IPS DF 19.7 (cell line): ENCODE results near the gene SCRT2.

Experiments
- DNase-seq: peaks from one replicate; pipeline ENCODE4 v3.0.0-alpha.2; 2013; ENCODE audit warnings: low read depth, low spot score

SCRT2 gene

DNA sequence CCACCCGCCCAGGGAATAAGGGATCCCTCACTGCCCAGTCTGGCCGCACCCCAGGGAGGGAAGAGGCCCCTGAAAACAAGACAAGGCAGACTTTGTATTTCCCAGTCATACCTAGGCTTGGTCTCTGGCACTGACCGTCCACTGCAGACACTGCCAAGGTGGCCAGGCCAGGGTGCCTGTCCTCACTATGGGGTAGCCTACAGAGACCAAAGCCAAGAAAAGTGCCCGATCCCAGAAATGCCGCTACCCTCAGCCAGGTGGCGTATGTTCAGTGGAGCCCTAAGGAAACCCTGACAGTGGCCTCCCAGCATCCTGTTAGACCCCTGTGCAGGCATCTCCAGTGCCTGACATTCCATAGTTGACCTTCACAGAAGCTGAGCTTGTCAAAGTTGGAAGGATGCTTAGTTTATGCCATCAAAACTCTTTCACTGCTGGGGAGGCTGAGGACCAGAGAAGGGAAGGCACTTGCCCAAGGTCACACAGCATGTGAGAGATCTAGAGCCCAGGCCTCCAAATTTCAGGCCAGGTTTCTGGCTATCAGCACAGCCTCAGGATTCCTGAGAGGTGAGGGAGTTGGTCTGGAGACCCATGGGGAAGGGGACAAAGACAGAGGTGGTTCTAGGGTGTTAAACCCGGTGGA is 2.5 kb downstream of the SCRT2 start:
- DNase-seq: no peak

DNA sequence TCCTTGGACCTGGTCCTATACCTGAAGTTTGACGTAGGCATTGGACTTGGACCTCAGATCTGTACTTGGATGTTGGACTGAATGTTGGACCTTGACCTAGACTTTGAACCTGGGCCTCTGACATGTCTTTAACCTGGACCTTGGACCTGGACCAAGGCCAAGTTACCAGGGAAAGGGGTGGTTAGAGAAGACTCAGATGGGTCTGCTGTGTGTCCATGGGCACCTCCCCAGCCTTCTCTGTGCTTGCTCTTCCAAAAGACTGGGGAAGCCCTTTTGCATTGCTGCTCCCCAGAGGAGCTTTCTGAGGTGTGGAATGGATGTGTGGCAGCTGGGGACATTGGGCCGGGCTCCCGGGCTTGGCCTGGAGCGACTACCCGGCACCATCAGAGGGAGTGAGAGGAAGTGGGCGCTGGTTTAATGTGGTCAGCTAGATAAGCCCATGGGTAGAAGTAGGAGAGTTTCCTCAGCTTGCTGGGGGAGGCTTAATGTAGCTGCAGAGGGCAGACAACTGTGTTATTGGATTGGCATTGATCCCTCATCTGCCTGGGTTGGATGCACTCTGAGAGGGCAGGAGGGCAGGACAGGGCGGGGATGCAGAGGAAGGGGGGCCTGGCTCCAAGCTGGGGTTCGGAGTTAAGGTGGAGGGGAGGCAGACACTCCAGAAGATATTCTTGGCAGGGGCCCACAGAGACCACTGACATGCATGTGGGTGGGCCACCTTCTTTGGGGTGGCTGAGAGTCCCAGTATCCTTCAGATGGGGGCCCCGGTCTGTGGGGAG is 4.2 kb downstream of the SCRT2 start:
- DNase-seq: no peak

DNA sequence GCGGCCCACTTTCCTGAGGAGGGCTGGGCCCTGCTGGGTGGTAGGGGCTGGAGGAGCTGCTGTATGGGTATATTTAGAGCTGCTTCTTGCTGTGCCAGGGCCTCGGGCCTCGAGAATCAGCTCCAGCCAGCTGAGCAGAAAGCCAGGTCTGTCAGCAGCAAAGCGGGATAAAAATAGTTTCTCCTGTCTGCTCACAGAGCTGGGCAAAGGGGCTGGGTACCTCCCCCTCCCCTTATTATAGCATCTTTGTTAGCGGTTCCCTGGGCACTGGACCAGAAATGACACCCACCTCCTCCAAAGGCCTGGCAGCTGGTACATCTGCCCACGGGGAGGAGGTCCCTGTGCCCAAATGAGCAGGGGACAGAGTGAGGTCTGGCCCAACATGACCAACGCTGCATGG is 6.0 kb downstream of the SCRT2 start:
- DNase-seq: no peak

DNA sequence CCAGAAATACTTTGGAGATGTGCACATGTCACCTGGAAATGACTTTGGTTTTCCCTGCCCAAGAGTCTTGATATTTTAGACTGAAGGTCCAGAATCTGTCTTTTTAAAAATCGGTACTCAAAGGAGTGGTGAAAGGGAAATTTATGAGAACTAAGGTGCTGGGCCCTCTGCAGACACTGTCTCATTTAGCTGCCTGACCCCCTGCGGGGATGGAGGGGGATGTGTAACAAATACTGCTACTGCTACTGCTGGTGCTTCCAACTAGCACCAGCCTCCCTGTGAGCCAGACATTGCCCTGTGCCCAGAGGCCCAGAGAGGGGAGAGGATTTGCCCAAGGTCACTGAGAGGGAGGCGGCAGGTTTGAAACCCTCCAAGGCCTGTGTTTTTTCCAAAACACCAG is 7.0 kb downstream of the SCRT2 start:
- no peak for DNase-seq

DNA sequence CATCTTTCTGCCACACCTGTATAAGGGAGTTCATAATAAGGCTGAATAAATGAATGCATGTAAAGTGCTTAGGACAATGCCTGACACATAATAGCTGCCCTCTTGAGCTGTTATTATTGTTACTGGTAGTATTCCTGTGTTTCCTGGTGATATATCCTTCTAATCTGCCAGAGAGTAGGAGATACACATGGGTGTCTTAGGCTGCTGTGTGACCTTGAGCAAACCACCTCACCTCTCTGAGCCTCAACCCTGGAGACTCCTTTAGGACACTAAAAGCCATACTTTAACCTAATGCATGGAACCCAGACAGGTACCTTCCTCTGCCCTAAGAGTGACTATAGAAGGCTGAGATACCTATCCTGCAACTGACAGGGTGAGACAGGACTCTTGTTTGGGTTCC is 7.6 kb downstream of the SCRT2 start:
- no peak for DNase-seq

DNA sequence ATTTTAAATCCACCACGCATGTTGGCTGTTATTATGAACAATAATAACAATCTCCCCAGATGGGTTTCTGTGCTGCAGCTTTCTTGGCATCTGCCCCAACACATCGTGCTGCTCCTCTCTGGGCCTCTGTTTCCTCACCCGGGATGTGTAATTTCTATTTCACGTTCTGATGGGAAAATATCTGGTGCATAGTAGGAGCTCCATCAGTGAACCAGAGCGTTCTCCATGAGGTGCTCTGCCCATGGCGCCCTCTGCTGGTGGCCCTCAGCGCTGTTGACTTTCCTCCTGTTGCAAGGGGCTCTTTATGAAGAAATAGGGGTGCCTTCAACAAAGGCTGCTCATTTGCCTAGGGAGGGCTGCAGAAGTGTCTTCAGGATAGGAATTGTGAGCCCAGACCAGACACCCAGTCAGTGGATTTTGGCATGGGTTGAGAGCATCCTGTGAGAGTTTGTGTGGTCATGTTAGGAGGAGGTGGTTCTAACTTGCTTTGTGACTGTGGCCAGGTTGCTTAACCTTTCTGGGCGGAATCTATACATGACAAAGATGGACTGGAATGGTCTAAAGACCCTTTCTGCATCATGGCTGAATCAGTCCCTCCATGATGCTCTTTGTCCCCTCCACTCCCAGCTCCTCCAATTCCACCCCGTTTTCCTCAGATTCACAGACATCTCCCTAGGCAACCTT is 8.1 kb downstream of the SCRT2 start:
- DNase-seq: no peak

DNA sequence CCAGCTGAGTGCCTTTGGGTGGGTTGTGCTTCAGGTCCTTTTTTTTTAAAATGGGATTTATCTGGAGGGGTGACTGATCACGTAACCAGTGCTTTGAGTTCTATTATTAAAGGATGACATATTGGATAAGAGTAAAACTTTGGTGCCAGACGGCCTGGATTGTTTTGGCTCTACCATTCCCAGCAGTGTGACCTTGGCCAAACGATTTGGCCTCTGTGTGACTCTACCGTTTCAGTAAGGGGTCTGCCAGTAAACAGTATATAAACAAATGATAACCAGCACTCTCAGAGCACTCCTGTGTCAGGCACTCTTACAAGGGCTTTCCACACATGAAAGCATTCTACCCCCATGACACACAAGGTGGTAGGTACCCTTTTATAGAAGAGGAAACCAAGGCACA is 8.7 kb downstream of the SCRT2 start:
- DNase-seq: no peak

DNA sequence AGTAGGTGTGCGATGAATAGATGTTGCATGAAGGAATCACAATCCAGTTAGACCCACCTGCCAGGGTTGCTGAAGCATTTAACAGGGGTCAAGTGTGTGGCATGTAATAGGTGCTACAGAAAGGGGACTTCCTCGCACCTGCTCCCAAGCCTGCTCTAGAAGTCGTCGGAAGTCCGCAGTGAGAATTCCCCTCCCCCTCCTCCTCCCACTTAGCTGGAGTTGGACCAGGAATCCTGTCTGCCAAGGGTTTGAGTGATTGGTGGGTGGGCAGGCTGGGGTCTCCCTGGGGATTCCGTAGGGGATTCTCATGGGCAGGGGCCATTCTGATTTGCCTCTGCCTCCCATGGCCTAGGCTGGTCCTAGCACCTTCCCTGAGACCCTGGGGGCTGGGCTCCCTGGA is 10.3 kb downstream of the SCRT2 start:
- no peak for DNase-seq

DNA sequence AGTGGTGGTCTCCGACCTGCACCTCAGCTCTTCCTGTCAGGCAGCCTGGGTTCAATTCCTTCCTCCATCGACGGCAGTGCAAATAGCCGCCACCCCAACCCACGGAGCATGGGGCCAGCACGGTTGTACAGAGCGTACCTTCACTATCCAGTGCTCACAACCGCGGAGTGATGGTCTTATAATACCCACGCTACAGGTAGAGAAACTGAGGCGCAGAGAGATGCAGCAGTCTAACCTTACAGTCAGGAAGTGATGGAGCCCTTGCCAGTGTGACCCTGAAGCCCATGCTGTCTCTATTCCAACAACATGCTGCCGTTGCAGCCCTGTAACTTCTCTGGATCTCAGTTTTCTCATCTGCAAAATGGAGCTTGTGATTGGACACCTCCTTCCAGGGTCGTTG is 11.0 kb downstream of the SCRT2 start:
- no peak for DNase-seq

DNA sequence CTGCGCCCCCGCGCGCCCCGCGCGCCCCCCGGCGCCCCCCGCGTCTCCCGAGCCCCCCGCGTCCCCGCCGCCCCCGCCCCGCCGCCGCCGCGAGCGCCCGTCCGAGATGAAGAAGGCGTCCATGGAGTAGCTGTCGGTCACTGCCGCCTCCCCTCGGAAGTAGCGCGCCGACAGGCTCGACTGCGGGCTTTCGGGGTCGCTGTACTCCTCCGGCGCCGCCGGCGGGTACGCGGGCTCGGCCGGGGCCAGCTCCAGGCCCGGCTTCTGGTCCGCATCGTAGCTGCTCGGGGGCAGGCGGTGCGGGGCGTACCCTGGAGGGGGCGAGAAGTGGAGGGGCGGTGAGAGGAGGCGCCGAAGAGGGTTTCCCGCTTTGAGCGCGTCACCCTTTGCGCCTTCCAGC is 11.5 kb downstream of the SCRT2 start:
- no peak for DNase-seq

DNA sequence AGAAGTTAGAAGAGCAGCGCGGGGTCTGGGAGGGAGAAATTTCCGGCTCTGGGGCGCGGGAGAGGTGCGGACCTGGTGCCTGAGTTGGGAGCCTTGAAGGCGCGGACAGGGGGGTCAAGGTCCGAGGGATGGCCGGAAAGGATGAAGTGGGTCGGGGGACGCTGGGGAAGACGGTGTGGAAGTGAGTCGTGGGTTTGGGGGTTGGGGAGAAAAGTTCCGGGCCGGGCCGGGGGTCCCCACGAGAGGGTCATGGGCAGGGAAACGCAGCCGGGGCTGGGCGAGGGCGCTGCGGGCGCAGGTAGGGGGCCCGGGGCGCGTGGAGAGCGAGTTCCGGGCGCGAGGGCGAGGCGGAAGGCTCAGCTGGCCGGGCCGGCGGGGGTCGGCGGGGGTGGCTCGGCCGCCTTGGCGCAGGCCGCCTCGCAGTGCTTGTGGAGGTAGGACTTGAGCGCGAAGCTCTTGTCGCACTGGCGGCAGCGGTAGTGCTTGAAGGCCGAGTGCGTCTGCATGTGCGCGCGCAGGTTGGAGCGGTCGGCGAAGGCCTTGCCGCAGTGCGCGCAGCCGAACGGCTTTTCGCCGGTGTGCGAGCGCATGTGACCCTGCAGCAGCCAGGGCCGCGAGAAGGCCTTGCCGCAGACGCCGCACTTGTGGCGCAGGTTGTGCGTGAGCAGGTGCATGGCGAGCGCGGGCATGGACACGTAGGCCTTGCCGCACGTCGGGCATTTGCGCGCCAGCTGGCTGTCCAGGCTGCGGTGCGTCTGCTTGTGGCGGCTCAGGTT is 12.1 kb downstream of the SCRT2 start:
- DNase-seq: no peak

DNA sequence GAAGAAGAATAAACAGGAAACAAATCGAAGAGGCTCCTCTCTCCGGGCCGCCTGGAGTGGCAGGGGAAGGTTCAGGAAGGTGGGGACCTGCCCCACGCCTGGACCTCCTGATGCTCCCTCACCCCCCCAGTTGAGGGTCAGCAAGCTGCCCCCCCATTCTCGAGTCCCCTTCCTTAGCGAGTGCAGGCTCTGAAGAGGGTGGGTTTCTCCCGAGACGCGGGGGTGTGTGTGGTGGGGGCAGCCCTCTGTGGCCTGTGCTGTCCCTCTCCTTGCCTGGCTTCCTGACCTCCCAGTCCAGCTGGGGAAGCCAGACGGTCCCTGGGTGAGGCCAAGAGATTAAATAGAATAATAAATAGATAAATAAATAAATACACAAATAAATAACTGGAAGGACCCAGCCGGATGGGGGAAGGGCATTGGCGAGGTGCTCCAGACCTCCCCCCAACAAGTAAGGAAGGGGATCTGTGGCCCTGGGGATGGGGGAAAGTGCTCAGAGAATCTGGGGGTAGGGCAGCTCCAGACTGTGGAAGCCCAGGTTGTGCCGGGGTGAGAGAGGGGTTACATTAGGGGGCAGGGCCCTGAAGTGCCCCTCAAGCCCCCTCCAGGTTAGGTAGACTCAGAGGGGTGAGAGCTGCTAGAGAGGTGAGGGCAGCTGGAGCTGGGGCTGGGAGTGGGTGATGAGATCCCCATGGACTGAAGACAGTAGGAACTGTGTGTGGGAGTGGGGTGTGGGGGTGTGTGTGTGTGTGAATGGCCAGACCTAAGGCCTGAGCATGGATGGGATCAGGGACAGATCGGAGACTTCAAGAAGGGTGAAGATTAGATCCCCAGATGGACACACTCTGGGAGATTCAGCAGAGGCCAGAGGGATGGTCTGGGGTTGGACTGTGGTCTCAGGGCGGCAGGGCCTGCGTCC is 13.1 kb downstream of the SCRT2 start:
- DNase-seq: no peak

DNA sequence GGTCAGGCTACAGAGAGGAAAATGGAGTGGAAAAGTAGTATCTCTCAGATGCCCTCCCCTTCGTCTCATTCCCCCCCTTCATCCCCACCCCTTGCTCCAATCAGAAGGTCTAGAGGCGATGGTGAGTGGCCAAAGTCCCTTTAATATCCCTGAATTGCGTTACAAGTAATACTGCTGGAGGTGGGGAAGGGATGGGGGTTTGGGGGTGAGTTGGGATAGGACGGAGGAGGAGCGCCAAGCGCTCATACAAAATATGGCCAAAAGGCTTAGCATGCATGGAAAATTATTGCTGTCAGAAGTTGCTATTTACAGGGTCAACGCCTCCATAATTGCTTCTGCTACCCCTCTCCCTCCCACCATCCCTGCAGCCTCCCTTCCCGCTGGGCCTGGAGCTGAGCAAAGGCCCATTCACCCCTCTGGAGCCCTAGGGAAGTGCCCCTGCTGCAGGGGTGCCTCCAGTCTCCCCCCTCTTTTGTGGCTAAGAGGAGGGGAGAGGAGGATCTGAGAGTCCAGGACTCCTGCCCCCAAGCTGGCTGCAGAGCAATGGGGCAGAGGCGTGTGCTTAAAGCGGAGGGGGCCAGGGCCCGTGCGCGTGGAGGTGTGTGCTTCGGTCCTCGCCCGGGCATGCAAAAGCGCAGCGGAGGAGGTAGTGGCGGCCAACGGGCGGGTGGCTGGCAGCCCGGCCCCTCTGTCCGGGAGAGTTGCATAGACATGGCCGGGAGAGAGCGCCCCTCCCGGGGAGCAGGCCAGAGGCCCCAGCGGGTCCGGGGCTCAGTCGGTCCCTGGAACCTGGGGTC is 13.9 kb downstream of the SCRT2 start:
- no peak for DNase-seq

DNA sequence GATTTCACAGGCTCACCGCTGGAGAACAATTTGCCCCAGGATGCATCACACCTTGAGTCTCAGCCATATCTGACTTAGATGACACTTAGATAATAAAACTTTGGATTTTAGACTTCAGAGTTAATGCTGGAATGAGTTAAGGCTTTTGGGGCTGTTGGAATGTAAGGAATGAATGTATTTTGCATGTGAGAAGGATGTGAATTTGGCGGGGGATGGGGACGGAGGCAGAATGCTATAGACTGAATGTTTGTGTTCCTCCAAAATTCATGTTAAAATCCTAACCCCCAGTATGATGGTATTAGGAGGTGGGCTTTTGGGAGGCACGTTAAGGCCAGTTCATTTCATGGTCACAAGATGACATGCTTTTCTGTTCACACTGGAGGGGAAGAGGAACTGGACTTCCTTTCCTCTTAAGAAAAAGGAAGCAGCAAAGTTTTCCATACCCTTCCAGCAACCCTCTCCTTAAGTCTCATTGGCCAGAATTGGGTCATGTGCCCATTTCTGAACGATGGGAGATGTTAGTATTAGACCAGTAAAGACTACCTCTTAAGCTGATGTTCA is 16.8 kb downstream of the SCRT2 start:
- DNase-seq: no peak

DNA sequence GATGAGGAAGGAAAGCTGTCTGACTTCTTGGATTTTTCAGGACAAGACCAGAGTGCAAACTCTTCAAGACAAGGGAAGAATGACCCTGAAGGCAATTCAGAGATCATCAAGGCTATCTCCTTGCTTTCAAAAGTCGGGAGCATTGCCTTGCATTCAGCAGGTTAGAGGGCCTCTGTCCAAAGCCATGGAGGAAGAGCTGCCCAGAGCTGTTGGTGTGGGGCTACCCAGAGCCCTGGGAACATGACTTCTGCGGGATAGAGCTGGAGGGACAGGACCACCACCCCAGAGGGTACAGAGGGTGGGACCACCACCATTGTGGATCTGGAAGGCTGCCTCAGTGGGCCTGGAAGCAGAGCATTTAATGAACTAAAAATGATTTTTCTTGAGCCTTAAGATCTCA is 17.4 kb downstream of the SCRT2 start:
- DNase-seq: no peak

DNA sequence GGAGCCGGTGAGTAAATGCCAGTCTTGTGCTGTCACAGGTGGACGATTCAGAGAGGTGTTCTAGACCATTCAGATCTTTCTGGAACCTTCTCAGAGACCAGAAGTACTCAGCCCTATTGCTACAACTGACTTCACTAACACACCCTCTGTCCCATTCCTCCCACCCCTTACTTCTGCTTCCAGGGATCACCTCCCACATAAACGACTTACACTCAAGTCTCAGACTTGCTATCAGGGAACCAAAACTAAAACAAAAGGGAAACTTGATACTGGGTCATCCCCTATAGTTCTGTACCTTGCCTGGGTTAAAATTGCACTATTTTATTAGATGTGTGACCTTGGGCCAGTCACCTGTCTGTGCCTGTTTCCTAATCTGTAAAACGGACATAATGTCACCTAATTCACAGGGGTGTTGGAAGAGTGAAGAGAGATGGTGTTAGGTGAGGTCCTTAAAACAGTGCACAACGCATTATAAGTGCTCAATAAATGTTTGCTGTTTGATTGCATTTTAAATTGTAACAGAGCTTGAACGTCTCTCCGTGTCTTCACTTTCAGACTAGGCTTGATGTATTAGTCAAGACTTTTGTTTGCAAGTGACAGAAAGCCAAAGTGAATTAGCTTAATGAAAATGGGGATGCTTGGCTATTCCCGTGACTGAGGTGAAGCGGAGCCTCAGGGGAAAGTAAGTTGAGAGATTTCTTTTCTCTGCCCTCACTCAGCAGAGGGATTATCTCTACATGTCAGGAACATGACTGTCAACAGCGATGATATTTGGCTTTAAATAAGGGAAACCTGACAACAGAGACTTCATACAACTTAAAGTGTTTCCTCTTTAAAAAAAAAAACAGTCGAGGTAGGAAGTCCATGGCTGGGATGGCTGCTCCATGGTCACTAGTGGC is 19.6 kb downstream of the SCRT2 start:
- DNase-seq: no peak

DNA sequence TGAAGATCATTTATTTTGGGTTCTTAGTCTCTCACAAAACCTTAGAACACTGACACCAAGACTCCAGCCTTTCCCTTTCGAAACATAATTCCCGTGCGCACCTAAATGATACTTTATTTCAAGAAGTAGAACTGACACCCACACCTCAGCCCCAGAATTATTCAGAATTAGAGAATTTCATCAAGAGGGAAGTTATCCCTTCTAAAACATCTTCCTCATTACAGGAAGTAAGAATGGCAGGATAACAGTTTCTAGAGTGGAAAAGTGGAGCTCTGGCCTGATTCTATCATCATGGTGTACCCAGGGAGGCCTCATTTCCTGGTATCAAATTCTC is 21.2 kb downstream of the SCRT2 start:
- DNase-seq: no peak

DNA sequence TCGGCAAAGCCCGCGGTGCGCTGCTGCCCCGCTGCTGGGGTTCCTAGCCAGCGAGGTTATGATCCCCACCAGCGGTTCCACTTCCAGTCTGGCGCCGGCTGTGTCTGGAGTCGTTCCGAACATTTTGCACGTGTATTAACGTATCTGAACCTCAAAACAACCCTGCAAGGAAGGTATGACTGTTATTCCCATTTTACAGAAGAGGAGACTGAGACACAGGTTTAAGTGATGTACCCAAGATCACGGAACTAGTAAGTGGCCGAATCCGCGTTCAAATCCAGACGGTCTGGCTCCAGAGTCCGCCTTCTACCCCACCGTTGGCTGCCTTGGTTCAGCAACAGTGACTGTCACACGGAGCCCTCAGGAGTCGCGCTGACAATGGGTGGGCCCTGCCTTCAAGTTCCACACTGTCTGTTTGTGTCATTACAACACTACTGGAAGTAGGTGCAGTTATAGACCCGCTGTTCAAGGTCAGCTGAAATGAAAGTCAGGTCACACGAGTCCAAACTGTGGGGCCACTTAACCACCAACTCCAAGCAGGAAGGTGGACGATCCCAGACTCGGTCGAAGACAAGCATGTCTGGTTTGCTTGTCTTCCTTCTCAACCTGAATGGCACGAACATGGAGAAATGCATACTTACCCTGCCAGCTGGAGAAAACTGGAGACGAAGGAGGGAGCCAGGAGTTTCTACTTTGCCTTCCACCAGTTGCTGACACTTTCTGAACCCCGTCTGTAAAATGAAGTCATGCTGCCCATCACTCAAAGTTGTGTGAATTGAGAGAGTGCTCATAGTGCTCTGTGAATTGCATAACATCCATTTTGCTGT is 21.8 kb downstream of the SCRT2 start:
- DNase-seq: no peak
